ENCODE measurements around the gene SV2A.

DNA sequence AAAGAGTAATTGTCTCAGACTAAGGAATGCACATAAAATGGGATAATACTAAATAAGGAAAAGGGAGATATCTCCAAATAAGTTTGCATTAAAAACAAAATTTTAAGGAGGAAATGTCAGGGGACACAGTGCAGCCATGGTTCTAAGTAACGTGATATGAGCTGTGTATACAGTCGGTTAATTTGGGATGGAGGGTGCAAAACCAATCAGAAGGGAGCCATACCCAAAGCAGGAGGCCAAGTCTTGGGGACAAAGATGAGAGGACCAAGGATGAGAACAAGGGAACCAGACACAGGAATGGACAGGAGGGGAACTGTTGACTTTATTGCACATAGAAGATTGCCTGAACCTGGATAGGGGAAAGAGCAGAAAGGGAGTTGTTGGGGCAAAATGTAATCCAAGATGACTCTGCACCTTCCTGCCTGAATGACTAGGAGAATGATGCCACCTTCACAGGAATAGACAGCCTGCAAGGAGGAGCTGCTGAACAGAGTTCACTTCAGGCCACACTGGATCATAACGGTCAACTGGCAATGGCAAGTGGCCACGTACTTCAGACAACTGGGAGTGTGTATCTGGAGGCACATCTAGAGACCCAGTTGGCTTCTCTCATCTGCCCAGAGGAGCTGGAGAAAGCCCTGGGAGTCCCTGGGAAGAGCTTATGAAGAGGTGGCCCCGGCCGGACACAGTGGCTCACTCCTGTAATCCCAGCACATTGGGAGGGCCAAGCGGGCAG, 40.3 kb downstream of the SV2A start:
- TF ChIP-seq, protein P1, sequence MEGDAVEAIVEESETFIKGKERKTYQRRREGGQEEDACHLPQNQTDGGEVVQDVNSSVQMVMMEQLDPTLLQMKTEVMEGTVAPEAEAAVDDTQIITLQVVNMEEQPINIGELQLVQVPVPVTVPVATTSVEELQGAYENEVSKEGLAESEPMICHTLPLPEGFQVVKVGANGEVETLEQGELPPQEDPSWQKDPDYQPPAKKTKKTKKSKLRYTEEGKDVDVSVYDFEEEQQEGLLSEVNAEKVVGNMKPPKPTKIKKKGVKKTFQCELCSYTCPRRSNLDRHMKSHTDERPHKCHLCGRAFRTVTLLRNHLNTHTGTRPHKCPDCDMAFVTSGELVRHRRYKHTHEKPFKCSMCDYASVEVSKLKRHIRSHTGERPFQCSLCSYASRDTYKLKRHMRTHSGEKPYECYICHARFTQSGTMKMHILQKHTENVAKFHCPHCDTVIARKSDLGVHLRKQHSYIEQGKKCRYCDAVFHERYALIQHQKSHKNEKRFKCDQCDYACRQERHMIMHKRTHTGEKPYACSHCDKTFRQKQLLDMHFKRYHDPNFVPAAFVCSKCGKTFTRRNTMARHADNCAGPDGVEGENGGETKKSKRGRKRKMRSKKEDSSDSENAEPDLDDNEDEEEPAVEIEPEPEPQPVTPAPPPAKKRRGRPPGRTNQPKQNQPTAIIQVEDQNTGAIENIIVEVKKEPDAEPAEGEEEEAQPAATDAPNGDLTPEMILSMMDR (IDR thresholded peaks at IDR 0.05) = no peak
- TF ChIP-seq ZNF396 (CRISPR knock-in tag; IDR thresholded peaks at IDR 0.05; ENCODE audit: borderline replicate concordance) (no peak), ATF1 (CRISPR knock-in tag; IDR thresholded peaks at IDR 0.05) (no peak)
